PFSK-1 (cell line): Measurements from ENCODE around the gene GREM2.

Source experiments
- FOXP2 ChIP-seq: optimal IDR thresholded peaks from 2 replicates; pipeline ENCODE3; 2011; ENCODE audit warnings: borderline replicate concordance, control low read depth, inconsistent platforms; ENCODE audit not compliant: insufficient read depth; ENCODE audit errors: extremely low read length, extremely low read depth
- POLR2AphosphoS5 ChIP-seq: IDR thresholded peaks from 2 replicates; pipeline ENCODE4 v1.6.1; 2012; ENCODE audit warnings: low read depth, mild to moderate bottlenecking, control low read depth, low read length, moderate library complexity
- SIN3A ChIP-seq: IDR thresholded peaks from 2 replicates; pipeline ENCODE4 v1.6.1; 2012; ENCODE audit warnings: mild to moderate bottlenecking, low read length, moderate library complexity, borderline replicate concordance; ENCODE audit not compliant: insufficient read depth
- TAF1 ChIP-seq: IDR thresholded peaks from 2 replicates; pipeline ENCODE4 v1.6.1; 2012; ENCODE audit warnings: low read length, control low read depth, borderline replicate concordance; ENCODE audit not compliant: insufficient read depth
- TF ChIP-seq, protein P1 (sequence below), 2 experiments: IDR thresholded peaks; 2 replicates each; pipeline versions ENCODE4 v1.6.1 to v1.8.0; 2011 to 2012; ENCODE audit warnings: low read depth in 2 of 2, low read length in 2 of 2, control low read depth in 1 of 2, inconsistent platforms in 1 of 2, mild to moderate bottlenecking in 1 of 2, moderate library complexity in 1 of 2; ENCODE audit not compliant: insufficient read depth in 1 of 2

DNA sequence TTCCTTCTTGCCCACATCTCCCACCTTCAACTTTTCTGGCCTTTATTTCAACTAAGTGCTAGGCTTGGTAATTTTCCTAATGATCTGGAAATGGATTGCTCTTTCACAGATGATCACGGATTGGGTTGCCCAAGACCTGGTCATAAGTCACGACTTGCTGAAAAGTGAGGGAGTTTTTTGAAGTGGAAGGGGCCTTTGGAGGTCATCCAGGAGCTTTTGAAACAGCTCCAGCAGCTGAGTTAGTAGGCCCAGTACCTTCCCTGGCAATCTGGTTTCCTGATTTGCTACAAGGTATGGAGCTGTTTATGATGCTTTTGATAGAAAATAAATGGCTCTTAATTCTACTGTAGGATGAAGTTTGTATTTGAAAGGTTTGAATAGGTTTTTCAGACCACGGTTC lies 20.4 kb downstream of the GREM2 start:
- TF ChIP-seq POLR2AphosphoS5 (no peak), TAF1 (no peak), FOXP2 (no peak), SIN3A (no peak)
- TF ChIP-seq, protein P1, sequence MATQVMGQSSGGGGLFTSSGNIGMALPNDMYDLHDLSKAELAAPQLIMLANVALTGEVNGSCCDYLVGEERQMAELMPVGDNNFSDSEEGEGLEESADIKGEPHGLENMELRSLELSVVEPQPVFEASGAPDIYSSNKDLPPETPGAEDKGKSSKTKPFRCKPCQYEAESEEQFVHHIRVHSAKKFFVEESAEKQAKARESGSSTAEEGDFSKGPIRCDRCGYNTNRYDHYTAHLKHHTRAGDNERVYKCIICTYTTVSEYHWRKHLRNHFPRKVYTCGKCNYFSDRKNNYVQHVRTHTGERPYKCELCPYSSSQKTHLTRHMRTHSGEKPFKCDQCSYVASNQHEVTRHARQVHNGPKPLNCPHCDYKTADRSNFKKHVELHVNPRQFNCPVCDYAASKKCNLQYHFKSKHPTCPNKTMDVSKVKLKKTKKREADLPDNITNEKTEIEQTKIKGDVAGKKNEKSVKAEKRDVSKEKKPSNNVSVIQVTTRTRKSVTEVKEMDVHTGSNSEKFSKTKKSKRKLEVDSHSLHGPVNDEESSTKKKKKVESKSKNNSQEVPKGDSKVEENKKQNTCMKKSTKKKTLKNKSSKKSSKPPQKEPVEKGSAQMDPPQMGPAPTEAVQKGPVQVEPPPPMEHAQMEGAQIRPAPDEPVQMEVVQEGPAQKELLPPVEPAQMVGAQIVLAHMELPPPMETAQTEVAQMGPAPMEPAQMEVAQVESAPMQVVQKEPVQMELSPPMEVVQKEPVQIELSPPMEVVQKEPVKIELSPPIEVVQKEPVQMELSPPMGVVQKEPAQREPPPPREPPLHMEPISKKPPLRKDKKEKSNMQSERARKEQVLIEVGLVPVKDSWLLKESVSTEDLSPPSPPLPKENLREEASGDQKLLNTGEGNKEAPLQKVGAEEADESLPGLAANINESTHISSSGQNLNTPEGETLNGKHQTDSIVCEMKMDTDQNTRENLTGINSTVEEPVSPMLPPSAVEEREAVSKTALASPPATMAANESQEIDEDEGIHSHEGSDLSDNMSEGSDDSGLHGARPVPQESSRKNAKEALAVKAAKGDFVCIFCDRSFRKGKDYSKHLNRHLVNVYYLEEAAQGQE (IDR thresholded peaks at IDR 0.05; ENCODE audit: insufficient read depth in 1 of 2, low read depth in 2 of 2, low read length in 2 of 2), result no peak
